Head of caudate nucleus (tissue), 42 donors: ENCODE measurements around the gene LGMN.
"Not testable (repeated sequence)": the region's sequence is repeated elsewhere in the genome, so short reads cannot be mapped to it uniquely, and the experiment has no call there.

Experiments
- DNase-seq, 42 donors: peaks; one replicate each; pipeline versions ENCODE4 v3.0.0 to v3.0.0-alpha.2; 2020 to 2021; ENCODE audit warnings: mixed read lengths in 7 of 42
- intact Hi-C: fragments of 100-400 bp; cut with DNase I; formaldehyde crosslinking; loops from one replicate; pipeline ENCODE4 v1.15.0; 2022

Gene LGMN

GRCh38 chr14:92685784-92686355 is 62.6 kb downstream of the LGMN start:
- intact Hi-C loops = loop anchor here (10.0 kb wide), 1 partner anchor 99 kb away; no protein-coding TSS in a partner anchor
- no peak for DNase-seq

GRCh38 chr14:92684801-92685560 is 63.4 kb downstream of the LGMN start:
- intact Hi-C loops = loop anchor here (10.0 kb wide), 1 partner anchor 100 kb away; no protein-coding TSS in a partner anchor
- DNase-seq = no peak

GRCh38 chr14:92683041-92683440 is 65.4 kb downstream of the LGMN start:
- intact Hi-C loops = loop anchor here (10.0 kb wide), 1 partner anchor 102 kb away; no protein-coding TSS in a partner anchor
- DNase-seq = no peak

- intact Hi-C loops = loop anchor here (10.0 kb wide), 1 partner anchor 104 kb away; no protein-coding TSS in a partner anchor
- peak in 41 of 42 donors; percentile 31 to 83 (median 67) for DNase-seq
These were observed 67.4 kb downstream of the LGMN start for GRCh38 chr14:92680781-92681650.

- DNase-seq = not testable (repeated sequence)
- intact Hi-C loops = loop anchor here (10.0 kb wide), 1 partner anchor 104 kb away; no protein-coding TSS in a partner anchor
These were observed 68.1 kb downstream of the LGMN start for GRCh38 chr14:92680330-92680729.

GRCh38 chr14:92679246-92679645 is 69.2 kb downstream of the LGMN start:
- DNase-seq = no peak
- intact Hi-C loops = no loop called here

- DNase-seq = no peak
- intact Hi-C loops = no loop called here
These were observed 69.7 kb downstream of the LGMN start for GRCh38 chr14:92678766-92679165.

- no peak for DNase-seq
- intact Hi-C loops = no loop called here
These were observed 70.5 kb downstream of the LGMN start for GRCh38 chr14:92677955-92678354.

GRCh38 chr14:92677087-92677668 is 71.2 kb downstream of the LGMN start:
- intact Hi-C loops = no loop called here
- DNase-seq = peak in 15 of 42 donors; percentile 16 to 60 (median 33)

- no peak for DNase-seq
- intact Hi-C loops = no loop called here
These were observed 71.9 kb downstream of the LGMN start for GRCh38 chr14:92676403-92677086.

GRCh38 chr14:92675976-92676375 is 72.5 kb downstream of the LGMN start:
- intact Hi-C loops = no loop called here
- peak in 3 of 42 donors; percentile 25 to 34 (median 30) for DNase-seq

- intact Hi-C loops = no loop called here
- no peak for DNase-seq
These were observed 73.0 kb downstream of the LGMN start for GRCh38 chr14:92675421-92675820.

GRCh38 chr14:92673601-92674150 is 74.8 kb downstream of the LGMN start:
- no peak for DNase-seq
- intact Hi-C loops = no loop called here

GRCh38 chr14:92670643-92671366 is 77.6 kb downstream of the LGMN start:
- DNase-seq = no peak
- intact Hi-C loops = no loop called here

- no peak for DNase-seq
- intact Hi-C loops = no loop called here
These were observed 78.3 kb downstream of the LGMN start for GRCh38 chr14:92670160-92670559.

- intact Hi-C loops = no loop called here
- DNase-seq = no peak
These were observed 80.0 kb downstream of the LGMN start for GRCh38 chr14:92668276-92668973.

GRCh38 chr14:92666251-92666650 is 82.2 kb downstream of the LGMN start:
- intact Hi-C loops = no loop called here

More at GRCh38 chr14:92666251-92666650, 82.2 kb downstream of the LGMN start:
- DNase-seq = no peak
